NCI-H524 treated with DMSO at 0.1 percent for 48 hours (cell line): ENCODE results near the gene SPRED3.

Experiments used
- DNase-seq: peaks from one replicate; lab custom pipeline; 2025; lab: John Stamatoyannopoulos, UW

The SPRED3 gene

GRCh38 chr19:38373907-38374331, 14.6 kb upstream of the SPRED3 start:
- no peak for DNase-seq

DNA sequence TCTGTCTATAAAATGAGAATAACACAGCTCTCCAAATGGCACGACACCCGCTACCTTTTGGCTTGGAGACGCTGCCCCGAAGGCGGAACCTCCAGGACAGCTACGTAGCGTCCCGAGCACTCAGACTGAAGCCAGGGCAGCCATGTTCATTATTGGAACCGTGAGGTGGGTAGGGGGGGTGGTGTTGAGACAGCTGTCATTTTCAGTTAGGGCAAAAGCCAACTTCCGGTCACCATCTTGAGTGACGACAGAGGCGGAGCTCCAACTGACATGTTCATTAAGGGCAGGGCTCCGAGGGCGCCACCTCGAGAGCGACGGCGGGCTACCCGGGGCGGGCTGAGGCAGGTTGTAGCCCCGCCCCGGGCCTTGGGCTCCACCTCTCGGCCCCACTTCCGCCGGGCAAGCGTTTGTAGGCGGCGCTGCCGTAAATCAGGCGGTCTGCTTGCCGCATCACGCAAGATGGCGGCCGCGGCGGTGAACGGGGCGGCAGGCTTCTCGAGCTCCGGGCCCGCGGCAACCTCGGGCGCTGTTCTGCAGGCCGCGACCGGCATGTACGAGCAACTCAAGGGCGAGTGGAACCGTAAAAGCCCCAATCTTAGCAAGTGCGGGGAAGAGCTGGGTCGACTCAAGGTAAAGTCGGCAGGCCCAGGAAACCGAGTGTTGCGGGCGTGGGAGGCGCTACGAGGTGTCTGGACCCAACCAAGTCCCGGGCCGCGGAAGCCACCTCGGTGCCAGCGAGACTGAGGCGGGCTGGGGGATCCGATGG, 14.0 kb upstream of the SPRED3 start, which contains the start of gene PSMD8:
Gene PSMD8 (plus strand): TSS at position 240 of the 766 bp plus-strand sequence. CDS start 31 bp downstream, at position 271.
- DNase-seq: peak; percentile 98

DNA sequence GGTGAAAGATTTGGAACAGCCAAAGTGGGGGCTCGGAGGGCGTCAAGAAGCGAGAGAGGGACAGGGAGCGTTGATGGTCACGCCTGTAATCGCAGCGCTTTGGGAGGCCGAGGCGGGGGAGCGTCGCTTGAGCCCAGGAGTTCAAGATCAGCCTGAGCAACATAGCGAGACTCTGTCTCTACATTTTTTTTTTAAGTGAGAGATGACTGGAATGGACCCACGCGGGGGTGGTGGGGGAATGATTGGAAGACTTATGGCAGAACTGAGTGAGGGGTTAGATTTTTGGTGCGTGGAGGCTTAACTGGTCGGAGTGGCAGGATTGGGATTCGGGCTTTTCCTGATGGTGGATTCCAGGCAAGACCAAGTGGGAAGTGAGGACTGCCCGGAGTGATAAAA, 13.4 kb upstream of the SPRED3 start:
- no peak for DNase-seq

GRCh38 chr19:38375748-38376147, 12.7 kb upstream of the SPRED3 start:
- no peak for DNase-seq

DNA sequence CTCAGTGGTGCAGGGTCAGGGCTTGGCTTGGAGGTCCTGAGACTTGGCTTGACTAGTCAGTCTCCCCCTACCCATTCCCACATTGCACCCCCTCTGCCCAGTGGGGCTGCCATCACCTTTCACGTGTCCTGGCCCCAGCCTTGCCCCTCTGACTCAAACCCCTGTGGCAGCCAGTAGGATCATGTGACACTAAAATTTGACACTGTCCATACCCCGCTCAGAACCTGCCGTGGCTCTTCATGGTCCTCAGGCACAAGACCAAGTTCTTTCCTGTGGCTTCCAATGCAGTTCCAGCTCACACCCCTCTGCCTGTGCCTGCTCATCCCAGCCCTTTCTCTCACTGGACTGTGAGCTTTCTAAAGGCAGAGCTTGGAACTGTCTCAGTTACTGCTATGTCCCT, 11.9 kb upstream of the SPRED3 start:
- DNase-seq: no peak

GRCh38 chr19:38377052-38377451, 11.4 kb upstream of the SPRED3 start:
- DNase-seq: no peak

DNA sequence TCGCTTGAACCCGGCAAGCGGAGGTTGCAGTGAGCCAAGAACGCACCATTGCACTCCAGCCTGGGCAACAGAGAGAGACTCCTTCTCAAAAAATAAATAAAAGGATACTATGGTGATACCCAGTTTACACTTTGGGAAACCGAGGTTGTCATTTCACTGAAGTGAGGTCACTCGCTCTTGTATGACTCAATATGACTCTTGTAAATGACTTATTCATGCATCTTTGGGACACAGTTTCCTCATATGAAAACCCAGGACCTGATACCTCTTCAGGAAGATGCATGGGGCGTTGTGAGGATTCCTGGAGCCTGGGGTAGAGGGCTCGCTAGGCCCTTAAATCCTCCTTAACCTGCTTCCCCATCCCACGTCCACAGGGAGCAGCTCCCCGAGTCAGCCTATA, 9.6 kb upstream of the SPRED3 start:
- DNase-seq: no peak

- DNase-seq: no peak
These were observed 7.4 kb upstream of the SPRED3 start for GRCh38 chr19:38381138-38381537.

DNA sequence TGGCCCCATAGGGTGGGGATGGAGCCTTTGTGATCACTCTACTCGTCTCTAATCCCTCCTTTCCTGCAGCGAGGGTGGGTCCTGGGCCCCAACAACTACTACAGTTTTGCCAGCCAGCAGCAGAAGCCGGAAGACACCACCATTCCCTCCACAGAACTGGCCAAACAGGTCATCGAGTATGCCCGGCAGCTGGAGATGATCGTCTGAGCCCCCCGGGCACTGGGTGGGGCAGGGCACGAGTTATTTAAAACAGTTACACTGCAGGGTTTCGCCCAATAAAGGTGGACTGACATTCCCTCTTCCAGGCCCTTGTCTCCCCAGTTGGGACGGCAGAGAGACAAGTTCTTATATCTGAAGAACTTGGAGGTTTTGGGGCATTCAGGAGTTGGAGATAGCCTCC, 5.3 kb upstream of the SPRED3 start:
- DNase-seq: no peak

DNA sequence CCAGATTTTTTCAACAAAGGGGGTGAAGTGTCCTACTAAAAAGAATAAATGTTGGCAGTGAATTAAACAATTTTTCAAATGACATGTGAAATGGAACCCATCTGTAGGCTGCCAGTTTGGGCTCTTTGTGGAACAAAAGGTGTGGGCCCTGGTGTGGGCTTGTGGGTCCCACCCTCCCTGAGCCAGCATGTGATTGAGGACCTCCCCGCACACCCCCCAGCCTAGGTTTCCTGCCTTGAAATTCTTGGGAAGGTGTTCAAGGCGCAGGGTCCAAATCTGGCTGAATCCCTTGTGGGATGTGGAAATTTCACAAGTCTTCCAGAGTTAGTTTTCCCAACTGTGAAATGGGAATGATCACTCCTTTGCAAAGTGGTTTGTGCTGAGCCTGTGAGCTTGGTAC, 4.8 kb upstream of the SPRED3 start:
- DNase-seq: no peak

DNA sequence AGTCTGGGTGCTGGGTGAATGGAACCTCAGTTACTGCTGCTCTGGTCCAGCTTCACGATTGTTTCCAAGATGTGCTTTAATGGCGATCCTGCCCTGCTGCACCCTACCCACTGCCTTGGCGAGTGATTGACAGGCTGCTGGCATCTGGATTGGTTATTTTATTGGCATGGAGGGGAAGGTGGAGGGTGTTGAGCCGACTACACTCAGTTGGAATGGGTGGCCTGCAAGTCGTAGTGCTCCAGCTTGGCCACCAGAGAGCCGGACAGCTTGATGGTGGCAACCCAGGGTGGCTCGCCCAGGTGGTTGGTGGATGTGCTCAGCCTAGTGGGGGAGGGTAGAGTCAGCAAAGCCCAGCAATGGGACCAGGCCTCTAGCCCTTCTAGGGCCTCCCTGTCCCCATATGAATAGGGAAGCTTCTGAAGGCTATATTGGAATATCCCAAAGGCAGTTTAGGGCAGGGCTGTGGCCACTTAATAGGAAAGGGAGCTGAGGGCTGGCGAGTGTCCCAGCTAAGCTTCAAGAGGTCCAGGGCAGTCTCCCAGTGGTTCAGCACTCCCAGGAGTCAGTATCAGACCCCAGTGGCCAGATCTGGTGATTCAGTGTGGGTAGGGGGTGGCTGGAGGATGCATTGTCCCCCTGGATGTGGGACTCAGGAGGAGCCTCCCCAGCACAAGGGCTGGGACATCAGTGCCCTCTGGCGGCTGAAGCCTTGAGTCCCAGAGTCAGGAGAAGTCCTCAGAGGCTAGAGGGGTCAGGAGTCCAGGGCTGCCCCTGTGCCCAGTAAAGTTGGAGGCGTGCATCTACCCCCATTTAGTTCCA, 4.1 kb upstream of the SPRED3 start:
- DNase-seq: no peak

- DNase-seq: no peak
These were observed 3.3 kb upstream of the SPRED3 start for GRCh38 chr19:38385057-38385803.

GRCh38 chr19:38385804-38386257, 2.7 kb upstream of the SPRED3 start:
- no peak for DNase-seq

DNA sequence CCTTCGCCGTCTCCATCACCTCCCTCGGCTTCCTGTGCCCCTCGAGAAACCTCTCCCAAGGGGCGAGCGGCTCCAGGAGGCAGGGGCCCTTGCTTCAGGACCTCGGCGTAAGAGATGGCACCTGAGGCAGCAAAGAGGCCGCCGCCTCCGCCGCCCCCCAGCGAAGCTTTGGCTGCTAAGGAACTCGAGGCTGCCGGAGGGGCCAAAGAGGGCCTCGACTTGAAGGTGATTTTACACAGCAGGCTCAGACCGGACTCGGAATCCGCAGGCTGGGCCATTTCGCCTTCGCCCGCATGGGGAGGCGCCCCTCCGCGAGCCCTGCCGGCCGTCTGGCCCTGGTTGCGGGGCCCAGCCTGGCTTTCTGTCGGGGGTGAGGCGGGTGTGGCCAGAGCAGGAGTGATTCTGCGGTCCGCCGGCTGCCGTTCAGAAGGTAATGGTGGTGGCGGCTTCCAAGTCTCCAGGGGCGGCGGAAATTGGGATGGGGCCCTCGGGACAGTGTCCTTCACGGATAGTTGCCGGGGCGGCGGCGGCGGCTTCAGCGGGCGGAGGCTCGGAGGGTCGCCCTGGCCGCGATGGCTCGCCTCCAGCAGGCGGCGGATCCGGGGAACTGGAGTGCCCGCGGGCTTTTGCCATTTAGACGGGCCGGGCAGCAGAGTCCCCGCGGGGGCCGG, 2.1 kb upstream of the SPRED3 start:
- DNase-seq: no peak

- DNase-seq: no peak
These were observed 1.4 kb upstream of the SPRED3 start for GRCh38 chr19:38386971-38387549.

DNA sequence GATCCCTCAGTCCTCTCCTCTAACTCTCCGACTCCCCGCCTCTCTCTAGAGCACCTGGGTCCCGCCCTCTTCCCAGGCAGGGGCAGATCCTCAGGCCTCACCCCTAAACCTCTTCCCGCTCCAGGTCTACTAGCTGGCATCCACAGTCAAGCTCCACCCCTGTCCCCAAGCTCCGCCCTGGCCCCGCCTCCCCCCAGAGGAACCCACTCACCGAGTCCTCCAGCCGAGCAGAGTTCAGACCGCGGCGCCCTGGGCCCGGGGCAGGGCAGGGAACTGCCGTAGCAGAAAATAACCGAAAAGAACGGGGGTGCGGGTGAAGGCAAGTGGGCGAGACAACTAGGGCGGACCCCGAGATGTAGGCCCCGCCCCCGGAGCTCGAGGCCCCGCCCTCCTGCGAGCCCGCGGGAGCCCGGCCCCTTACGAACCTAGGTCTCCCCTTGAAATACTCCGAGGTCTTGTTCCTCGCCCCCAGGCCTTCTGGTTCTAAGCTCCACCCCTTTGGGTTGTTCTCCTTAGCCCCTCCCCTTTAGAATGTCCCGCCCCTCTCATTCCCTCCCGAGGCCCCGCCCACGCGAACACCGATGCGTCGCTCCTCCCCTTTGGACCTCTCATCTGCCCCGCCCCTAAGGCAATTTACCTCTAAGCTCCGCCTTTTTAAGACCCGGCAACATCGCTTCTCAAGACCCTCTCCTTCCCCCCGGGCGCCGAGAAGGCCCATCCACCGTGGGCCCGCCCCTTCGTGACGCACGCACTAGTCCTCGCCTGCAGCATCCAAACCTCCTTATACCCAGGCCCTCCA, 748 bp upstream of the SPRED3 start, which contains the start of gene GGN:
Gene GGN (minus strand): TSS at position 485 of the 799 bp plus-strand sequence. CDS start 773 bp downstream, outside the sequence.
- no peak for DNase-seq

DNA sequence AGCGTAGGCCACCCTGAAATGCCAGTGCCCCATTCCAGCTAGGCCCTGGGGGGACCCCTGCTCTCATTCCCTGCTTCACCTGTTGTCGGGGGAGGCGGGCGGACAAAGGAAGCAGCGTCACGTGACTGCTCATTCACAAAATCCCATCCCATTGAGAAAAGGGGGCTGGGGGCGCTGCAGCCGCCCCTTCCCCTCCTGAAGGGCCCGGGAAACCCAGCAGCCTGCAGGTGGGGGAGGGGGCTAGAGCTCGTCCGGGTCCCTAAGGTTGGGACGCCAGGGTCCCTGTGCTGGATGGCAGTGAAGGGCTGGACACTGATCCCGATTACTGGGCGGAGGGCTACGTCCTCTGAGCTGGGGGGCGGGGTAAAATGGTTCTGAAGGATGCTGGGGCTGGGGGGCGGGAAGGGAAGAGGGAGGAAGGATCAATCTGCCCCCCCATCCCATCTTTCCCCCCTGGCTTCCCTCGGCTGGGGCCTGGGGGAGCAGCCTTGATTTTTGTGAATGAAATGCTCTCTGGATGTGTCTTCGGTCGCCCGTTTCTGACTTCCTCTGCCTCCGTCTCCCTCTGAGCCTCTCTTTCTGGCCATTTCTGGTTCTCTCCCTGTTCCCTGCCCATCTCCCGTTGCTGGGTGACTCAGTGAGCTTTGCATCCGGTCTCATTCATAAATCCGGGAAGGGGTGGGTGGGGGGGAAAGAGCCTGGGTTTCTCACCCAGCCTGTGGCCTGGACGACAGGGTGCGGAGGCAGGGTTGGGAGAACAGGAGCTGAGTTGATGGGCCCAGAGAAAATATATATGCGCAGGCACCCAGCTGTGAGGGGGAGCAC, 816 bp downstream of the SPRED3 start:
- DNase-seq: no peak

GRCh38 chr19:38389957-38390924, 1.7 kb downstream of the SPRED3 start:
- DNase-seq: no peak
